22Rv1 (cell line): ENCODE measurements around the gene CFDP1.

ENCODE experiments used
- ZFX ChIP-seq: fragments of 450-650 bp; IDR thresholded peaks from 2 replicates; pipeline ENCODE4 v1.6.1; 2017; ENCODE audit warnings: antibody characterized with exemption, borderline replicate concordance
- TF ChIP-seq, protein P1 (sequence below): fragments of 450-650 bp; IDR thresholded peaks from 2 replicates; pipeline ENCODE4 v1.5.1; 2017; ENCODE audit warnings: mild to moderate bottlenecking

DNA sequence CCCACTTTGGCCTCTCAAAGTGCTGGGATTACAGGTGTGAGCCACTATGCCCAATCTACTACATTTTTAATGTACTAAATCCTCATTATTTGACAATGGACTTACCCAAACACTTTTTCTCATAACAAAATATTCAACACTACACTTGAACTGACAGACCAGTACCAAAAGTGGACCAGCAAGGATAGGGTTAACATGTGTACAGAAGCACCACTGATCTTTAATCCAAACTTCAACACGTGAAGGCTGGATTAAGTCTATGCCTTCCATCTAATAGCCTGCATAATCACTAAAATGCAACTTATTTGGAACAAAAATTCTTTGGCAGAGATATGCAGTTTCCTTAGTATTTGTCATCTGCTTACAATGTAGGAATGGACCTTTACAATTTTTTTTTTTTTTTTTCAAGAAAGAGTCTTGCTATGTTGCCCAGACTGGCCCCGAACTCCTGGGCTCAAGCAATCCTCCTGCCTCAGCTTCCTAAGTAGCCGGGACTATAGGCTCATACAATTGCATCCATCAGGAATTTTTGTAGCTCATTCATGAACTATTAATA is 121.8 kb downstream of the CFDP1 start:
- TF ChIP-seq, protein P1, sequence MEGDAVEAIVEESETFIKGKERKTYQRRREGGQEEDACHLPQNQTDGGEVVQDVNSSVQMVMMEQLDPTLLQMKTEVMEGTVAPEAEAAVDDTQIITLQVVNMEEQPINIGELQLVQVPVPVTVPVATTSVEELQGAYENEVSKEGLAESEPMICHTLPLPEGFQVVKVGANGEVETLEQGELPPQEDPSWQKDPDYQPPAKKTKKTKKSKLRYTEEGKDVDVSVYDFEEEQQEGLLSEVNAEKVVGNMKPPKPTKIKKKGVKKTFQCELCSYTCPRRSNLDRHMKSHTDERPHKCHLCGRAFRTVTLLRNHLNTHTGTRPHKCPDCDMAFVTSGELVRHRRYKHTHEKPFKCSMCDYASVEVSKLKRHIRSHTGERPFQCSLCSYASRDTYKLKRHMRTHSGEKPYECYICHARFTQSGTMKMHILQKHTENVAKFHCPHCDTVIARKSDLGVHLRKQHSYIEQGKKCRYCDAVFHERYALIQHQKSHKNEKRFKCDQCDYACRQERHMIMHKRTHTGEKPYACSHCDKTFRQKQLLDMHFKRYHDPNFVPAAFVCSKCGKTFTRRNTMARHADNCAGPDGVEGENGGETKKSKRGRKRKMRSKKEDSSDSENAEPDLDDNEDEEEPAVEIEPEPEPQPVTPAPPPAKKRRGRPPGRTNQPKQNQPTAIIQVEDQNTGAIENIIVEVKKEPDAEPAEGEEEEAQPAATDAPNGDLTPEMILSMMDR: no peak
- TF ChIP-seq ZFX: no peak
